Keratinocyte (primary cell): ENCODE data around the gene CCDC148.

Experiments used
- EZH2 ChIP-seq: IDR thresholded peaks from one replicate; pipeline ENCODE4 v1.6.1; 2012; ENCODE audit warnings: inconsistent platforms, mild to moderate bottlenecking, low read length, moderate library complexity
- TF ChIP-seq, protein P1 (sequence below), 3 experiments: IDR thresholded peaks in 1 of 3; conservative IDR thresholded peaks in 1 of 3; optimal IDR thresholded peaks in 1 of 3; 2 replicates in 2 of 3; 3 replicates in 1 of 3; pipeline versions ENCODE3 to v1.5.1; 2011; ENCODE audit warnings: low read length in 3 of 3, mild to moderate bottlenecking in 3 of 3, moderate library complexity in 2 of 3, control low read depth in 1 of 3, inconsistent platforms in 1 of 3; ENCODE audit not compliant: insufficient read depth in 2 of 3; ENCODE audit errors: extremely low read depth in 1 of 3

DNA sequence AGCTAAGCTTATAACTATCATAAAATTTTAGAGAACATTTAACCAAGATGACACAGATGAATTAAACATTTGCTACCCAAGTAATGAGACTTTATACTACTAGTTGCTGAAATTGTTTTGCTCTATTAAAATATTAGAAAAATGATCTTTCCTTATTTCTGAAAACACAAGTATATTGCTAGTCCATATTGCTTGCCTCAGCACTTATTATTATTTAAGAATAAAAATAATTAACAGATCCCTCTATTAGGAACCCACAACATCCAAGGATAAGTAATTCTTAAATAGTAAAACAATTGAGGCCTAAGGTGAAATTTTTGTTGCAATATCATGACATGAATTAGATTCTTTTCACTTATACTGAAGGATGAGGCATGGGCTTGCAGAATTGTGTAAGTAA is 65.2 kb downstream of the CCDC148 start:
- TF ChIP-seq, protein P1, sequence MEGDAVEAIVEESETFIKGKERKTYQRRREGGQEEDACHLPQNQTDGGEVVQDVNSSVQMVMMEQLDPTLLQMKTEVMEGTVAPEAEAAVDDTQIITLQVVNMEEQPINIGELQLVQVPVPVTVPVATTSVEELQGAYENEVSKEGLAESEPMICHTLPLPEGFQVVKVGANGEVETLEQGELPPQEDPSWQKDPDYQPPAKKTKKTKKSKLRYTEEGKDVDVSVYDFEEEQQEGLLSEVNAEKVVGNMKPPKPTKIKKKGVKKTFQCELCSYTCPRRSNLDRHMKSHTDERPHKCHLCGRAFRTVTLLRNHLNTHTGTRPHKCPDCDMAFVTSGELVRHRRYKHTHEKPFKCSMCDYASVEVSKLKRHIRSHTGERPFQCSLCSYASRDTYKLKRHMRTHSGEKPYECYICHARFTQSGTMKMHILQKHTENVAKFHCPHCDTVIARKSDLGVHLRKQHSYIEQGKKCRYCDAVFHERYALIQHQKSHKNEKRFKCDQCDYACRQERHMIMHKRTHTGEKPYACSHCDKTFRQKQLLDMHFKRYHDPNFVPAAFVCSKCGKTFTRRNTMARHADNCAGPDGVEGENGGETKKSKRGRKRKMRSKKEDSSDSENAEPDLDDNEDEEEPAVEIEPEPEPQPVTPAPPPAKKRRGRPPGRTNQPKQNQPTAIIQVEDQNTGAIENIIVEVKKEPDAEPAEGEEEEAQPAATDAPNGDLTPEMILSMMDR (optimal IDR thresholded peaks at IDR 0.05 in 1 of 3, IDR thresholded peaks at IDR 0.05 in 1 of 3, conservative IDR thresholded peaks at IDR 0.05 in 1 of 3; ENCODE audit: extremely low read depth in 1 of 3, insufficient read depth in 2 of 3, low read length in 3 of 3): no peak
- no peak for TF ChIP-seq EZH2
